NCI-H82 (cell line): ENCODE measurements around the gene GLRA2.

Source experiments
- DNase-seq: peaks from one replicate; lab custom pipeline; 2025; lab: John Stamatoyannopoulos, UW

GLRA2 gene

GRCh38 chrX:14700982-14701381, 171.6 kb downstream of the GLRA2 start:
- DNase-seq: no peak

GRCh38 chrX:14702145-14702544, 172.8 kb downstream of the GLRA2 start:
- no peak for DNase-seq

- peak; percentile 45 for DNase-seq
Observed at GRCh38 chrX:14712096-14712495, 182.8 kb downstream of the GLRA2 start.

- no peak for DNase-seq
Observed at GRCh38 chrX:14717949-14718348, 188.6 kb downstream of the GLRA2 start.

- no peak for DNase-seq
Observed at GRCh38 chrX:14718403-14718802, 189.1 kb downstream of the GLRA2 start.

GRCh38 chrX:14729058-14729457, 199.7 kb downstream of the GLRA2 start:
- DNase-seq: peak; percentile 72

GRCh38 chrX:14738643-14739042, 209.3 kb downstream of the GLRA2 start:
- peak; percentile 28 for DNase-seq

GRCh38 chrX:14753441-14753840, 224.1 kb downstream of the GLRA2 start:
- no peak for DNase-seq

GRCh38 chrX:14758029-14758491, 228.7 kb downstream of the GLRA2 start:
- DNase-seq: no peak

- no peak for DNase-seq
Observed at GRCh38 chrX:14775416-14775815, 246.1 kb downstream of the GLRA2 start.

- DNase-seq: no peak
Observed at GRCh38 chrX:14776901-14777300, 247.6 kb downstream of the GLRA2 start.

- no peak for DNase-seq
Observed at GRCh38 chrX:14777525-14777924, 248.2 kb downstream of the GLRA2 start.

- DNase-seq: no peak
Observed at GRCh38 chrX:14779580-14779979, 250.2 kb downstream of the GLRA2 start.
